Spleen (tissue), 11 donors: ENCODE measurements around the gene WDR4. TPM values are rescaled to one million over a fixed set of nuclear protein-coding genes. Genes with fewer than 3 reads are reported as not detected.

Experiments
- DNase-seq: peaks from one replicate; pipeline ENCODE4 v3.0.0-alpha.2; 2020
- H3K27ac ChIP-seq, 8 donors: fragments of 200-600 bp; sonication (generic) in 7 of 8; 1 replicate in 4 of 8; 2 replicates in 4 of 8; pipeline versions ENCODE4 v1.5.0 to v1.8.0; 2016 to 2021; ENCODE audit warnings: inconsistent platforms in 4 of 8, mild to moderate bottlenecking in 4 of 8, moderate library complexity in 1 of 8
- H3K27me3 ChIP-seq, 7 donors: fragments of 200-600 bp; sonication (generic) in 6 of 7; replicated peaks in 1 of 7; 1 replicate in 4 of 7; 2 replicates in 3 of 7; pipeline versions ENCODE4 v1.5.0 to v1.8.0; 2016 to 2021; ENCODE audit warnings: inconsistent platforms in 3 of 7, mild to moderate bottlenecking in 1 of 7
- H3K36me3 ChIP-seq, 6 donors: fragments of 200-600 bp; sonication (generic) in 5 of 6; 1 replicate in 4 of 6; 2 replicates in 2 of 6; pipeline versions ENCODE4 v1.5.0 to v1.8.0; 2016 to 2021; ENCODE audit warnings: inconsistent platforms in 2 of 6
- H3K4me1 ChIP-seq, 6 donors: fragments of 200-600 bp; sonication (generic) in 5 of 6; 1 replicate in 3 of 6; 2 replicates in 3 of 6; pipeline versions ENCODE4 v1.5.0 to v1.8.0; 2016 to 2021; ENCODE audit warnings: inconsistent platforms in 3 of 6
- H3K4me3 ChIP-seq, 8 donors: fragments of 200-600 bp; sonication (generic) in 7 of 8; 1 replicate in 4 of 8; 2 replicates in 4 of 8; pipeline versions ENCODE4 v1.5.0 to v1.8.0; 2016 to 2021; ENCODE audit warnings: inconsistent platforms in 4 of 8, mild to moderate bottlenecking in 4 of 8, moderate library complexity in 2 of 8
- H3K9me3 ChIP-seq, 8 donors: fragments of 200-600 bp; sonication (generic) in 7 of 8; 1 replicate in 4 of 8; 2 replicates in 4 of 8; pipeline versions ENCODE4 v1.5.0 to v1.8.0; 2016 to 2021; ENCODE audit warnings: inconsistent platforms in 4 of 8
- POLR2A ChIP-seq, 3 donors: fragments of 450-650 bp; IDR thresholded peaks; one replicate each; pipeline ENCODE4 v1.5.1; 2017; ENCODE audit warnings: antibody characterized with exemption in 3 of 3, mild to moderate bottlenecking in 1 of 3
- POLR2AphosphoS5 ChIP-seq, 3 donors: sonication (generic); formaldehyde crosslinking; IDR thresholded peaks; one replicate each; pipeline ENCODE4 v1.5.1; 2017; ENCODE audit warnings: antibody characterized with exemption in 3 of 3
- WGBS, 5 donors: extraction: QIAGEN DNeasy Blood & Tissue Kit in 3 of 5; methylation state at CpG; one replicate each; pipeline versions ENCODE4 v1.1.5 to v1.1.7; 2013 to 2018; 5-methylcytosine and 5-hydroxymethylcytosine counted together
- intact Hi-C: fragments of 100-400 bp; cut with DNase I; formaldehyde crosslinking; loops from one replicate; pipeline ENCODE4 v1.15.0; 2023; ENCODE audit warnings: low total_unique reads
- polyA plus RNA-seq, 3 donors: library from polyadenylated mRNA; stranded (reverse); fragments of 200-250 nt; gene quantifications; one replicate each; pipeline ENCODE4 v1.2.1, GENCODE V29; 2013
- total RNA-seq, 7 donors: library from RNA; depleted of rRNA in 3 of 7; stranded (reverse); fragments of >200 nt in 3 of 7; fragmentation: NEBNext Ultra II Directional in 4 of 7; extraction: Animal tissue kit (Norgen Biotek cat#: 25700) in 4 of 7; gene quantifications; one replicate each; pipeline versions ENCODE4 v1.1.0 to v1.2.1, GENCODE V29; 2016 to 2021
- TF ChIP-seq, protein P1 (sequence below), 11 experiments: fragments of 200-600 bp in 7 of 11; fragments of 450-650 bp in 4 of 11; sonication (generic) in 4 of 11; IDR thresholded peaks in 8 of 11; conservative IDR thresholded peaks in 3 of 11; 1 replicate in 7 of 11; 2 replicates in 4 of 11; pipeline versions ENCODE4 v1.4.0 to v1.8.0; 2016 to 2021; ENCODE audit warnings: antibody characterized with exemption in 11 of 11, inconsistent platforms in 4 of 11, mild to moderate bottlenecking in 1 of 11
- donor health status: healthy with polysubstance abuse.
- donor health status: DM: no; HTN: no; CAD: no; lungs with moderate emphysema.
- donor health status: DM: no; HTN: no; CAD: no.
- donor health status: Bipolar disorder and iron deficiency.
- donor health status: healthy.
- donor health status: DM: no; HTN: no; CAD: no.
- donor health status: DM: yes; HTN: yes; CAD: no.

The WDR4 gene
- total and polyA plus RNA-seq, 10 donors = 6.1 to 31.3 (median 18.5) TPM

DNA sequence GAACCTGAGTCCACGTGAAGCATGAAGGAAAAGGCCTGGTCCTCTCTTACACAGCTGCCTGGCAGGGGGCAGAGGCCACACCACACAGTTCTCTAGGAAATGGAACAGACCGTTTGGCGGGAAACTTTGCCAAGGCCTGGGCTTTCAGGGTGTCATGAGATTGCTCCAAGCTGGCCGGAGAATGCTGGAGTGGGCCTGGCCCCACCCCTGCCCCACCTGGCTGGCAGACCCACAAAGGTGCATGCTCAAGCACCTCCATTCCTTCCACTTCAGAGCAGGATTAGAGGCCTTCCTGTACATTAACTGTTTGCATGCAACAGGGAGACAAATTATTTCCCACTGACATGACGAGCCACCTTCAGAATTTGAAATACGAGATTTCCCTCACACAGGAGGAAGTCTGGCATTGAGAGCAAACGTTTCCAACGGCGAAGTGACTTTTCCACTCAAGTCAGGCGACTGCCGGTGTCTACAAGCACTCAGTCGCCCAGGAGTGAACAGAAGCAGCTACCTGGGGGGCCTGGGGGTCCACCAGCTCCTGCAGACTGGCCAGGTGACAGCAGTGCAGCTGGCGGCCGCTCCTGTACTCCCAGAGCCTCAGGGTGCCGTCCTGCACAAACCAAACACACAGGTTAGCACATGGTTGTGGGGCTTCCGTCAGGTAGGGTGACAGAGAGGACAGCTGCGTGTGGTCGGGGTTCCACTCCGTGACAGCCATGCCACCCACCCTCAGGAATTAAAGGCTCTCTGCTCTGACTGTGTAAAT lies 24.0 kb downstream of the WDR4 start:
- DNase-seq = no peak
- peaks cover 2 to 100% (median 96%) of the 10 kb centered on the region in 6 donors for H3K36me3 ChIP-seq
- no peak overlapping the region for H3K4me3 ChIP-seq
- TF ChIP-seq, protein P1, sequence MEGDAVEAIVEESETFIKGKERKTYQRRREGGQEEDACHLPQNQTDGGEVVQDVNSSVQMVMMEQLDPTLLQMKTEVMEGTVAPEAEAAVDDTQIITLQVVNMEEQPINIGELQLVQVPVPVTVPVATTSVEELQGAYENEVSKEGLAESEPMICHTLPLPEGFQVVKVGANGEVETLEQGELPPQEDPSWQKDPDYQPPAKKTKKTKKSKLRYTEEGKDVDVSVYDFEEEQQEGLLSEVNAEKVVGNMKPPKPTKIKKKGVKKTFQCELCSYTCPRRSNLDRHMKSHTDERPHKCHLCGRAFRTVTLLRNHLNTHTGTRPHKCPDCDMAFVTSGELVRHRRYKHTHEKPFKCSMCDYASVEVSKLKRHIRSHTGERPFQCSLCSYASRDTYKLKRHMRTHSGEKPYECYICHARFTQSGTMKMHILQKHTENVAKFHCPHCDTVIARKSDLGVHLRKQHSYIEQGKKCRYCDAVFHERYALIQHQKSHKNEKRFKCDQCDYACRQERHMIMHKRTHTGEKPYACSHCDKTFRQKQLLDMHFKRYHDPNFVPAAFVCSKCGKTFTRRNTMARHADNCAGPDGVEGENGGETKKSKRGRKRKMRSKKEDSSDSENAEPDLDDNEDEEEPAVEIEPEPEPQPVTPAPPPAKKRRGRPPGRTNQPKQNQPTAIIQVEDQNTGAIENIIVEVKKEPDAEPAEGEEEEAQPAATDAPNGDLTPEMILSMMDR (IDR thresholded peaks at IDR 0.05 in 8 of 11, conservative IDR thresholded peaks at IDR 0.05 in 3 of 11) = no peak
- TF ChIP-seq POLR2A (IDR thresholded peaks at IDR 0.05) (no peak), POLR2AphosphoS5 (IDR thresholded peaks at IDR 0.05) (no peak)
- intact Hi-C loops = no loop called here
- WGBS, 5 donors = 84 to 91% (median 89%) methylated on average over 16 to 19 of the region's 19 CpGs
- no peaks in the 10 kb centered on the region for H3K27me3 ChIP-seq
- H3K9me3 ChIP-seq = no peaks in the 10 kb centered on the region
- H3K27ac ChIP-seq = no peak overlapping the region
- no peaks in the 10 kb centered on the region for H3K4me1 ChIP-seq

DNA sequence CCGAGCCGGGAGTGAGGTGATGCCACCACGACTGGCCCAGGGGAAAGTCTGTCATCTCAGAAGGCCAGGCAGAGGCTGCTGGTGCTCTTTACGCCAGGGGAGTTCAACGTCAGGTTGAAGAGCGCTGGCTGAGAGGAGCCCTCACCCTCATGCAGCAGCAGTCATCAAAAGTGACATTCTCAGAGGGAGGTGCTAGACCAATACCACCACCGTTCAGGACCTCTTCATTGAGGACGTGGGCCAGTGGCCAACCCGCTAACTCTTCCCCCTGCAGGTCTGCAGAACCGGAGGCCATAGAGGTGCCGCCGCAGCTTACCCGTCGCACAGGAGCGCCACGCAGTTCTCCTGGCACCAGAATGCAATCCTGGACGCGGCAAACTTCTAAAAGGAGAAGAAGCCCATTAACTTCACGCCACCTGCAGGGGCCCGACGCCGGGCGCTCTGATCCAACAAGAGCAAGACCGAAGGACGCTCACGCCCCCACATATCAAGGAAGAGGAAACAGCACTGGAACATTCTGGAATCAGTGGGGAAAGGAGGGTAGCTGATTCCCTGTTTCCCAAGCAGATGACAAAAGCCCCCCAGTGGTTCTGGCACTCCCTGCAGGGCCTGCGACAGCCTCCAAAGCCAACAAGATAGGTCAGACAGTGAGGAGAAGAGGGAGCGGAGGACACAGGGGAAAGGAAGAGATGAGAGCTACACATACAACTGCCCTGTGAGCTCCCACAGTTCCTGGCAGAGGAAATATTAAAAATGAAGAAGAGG lies 24.9 kb downstream of the WDR4 start:
- H3K36me3 ChIP-seq = peaks cover 2 to 100% (median 97%) of the 10 kb centered on the region in 6 donors
- DNase-seq = no peak
- H3K4me1 ChIP-seq = no peaks in the 10 kb centered on the region
- 95 to 96% (median 95%) methylated on average over 18 to 28 of the region's 28 CpGs for WGBS, 5 donors
- no peaks in the 10 kb centered on the region for H3K9me3 ChIP-seq
- H3K27ac ChIP-seq = no peak overlapping the region
- TF ChIP-seq POLR2AphosphoS5 (IDR thresholded peaks at IDR 0.05) = no peak
- TF ChIP-seq, protein P1 (IDR thresholded peaks at IDR 0.05 in 8 of 11, conservative IDR thresholded peaks at IDR 0.05 in 3 of 11) = no peak
- no peak for TF ChIP-seq POLR2A (IDR thresholded peaks at IDR 0.05)
- H3K4me3 ChIP-seq = no peak overlapping the region
- H3K27me3 ChIP-seq = no peaks in the 10 kb centered on the region
- intact Hi-C loops = no loop called here

DNA sequence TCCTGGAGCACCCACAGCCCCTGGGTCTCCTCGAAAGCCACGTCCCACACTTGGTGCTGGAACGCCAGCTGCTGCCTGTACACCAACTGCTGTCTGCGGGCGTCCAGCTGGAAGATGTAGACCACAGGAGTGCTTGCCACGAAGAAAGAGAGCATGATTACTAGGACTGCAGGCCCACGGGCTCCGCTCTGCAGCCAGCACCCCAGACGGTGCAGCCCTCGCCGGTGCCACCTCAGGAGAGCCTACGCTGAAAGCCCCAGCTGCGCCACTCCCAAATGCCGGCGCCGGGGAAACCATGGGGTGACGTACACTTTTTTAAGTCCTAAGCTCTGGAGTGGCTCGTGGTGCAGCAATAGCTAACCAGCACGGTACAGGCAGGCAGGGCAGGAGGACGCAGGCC lies 25.7 kb downstream of the WDR4 start:
- TF ChIP-seq POLR2A (IDR thresholded peaks at IDR 0.05) = no peak
- TF ChIP-seq, protein P1 (IDR thresholded peaks at IDR 0.05 in 8 of 11, conservative IDR thresholded peaks at IDR 0.05 in 3 of 11) = no peak
- no peak for TF ChIP-seq POLR2AphosphoS5 (IDR thresholded peaks at IDR 0.05)
- no peak for DNase-seq
- Histone ChIP-seq H3K9me3 (no peaks in the 10 kb centered on the region), H3K27me3 (no peaks in the 10 kb centered on the region), H3K36me3 (peaks cover 0 to 98% (median 93%) of the 10 kb centered on the region in 6 donors), H3K4me1 (no peaks in the 10 kb centered on the region), H3K4me3 (no peak overlapping the region), H3K27ac (no peak overlapping the region)
- intact Hi-C loops = no loop called here
- WGBS, 5 donors = 93 to 98% (median 96%) methylated on average over 19 to 20 of the region's 20 CpGs
